ENCODE measurements around the gene SIN3A. TPM values are rescaled to one million over a fixed set of nuclear protein-coding genes. Genes with fewer than 3 reads are reported as not detected.

SIN3A gene
- total RNA-seq, 1 experiment from 2014 or later = 74.7 TPM

DNA sequence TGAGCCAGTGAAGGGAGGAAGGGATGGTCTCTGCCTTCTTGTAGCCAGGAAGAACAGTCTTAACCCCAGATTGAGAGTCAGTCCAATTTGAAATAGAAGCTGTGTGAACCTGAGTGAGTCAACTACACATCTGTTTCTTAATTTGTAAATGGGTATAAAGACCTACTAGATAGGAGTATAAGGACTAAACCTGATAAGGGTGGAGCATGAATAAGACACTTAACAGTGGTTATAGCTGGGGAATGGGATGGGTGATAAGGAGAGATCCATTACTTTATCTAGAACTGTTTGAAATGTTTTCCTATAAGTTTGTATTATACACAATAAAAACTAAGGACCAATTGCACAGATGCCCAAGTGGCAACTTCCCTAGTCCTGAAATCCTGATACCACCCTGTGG is 84.5 kb downstream of the SIN3A start:
- Histone ChIP-seq H3K4me1 (ENCODE audit: insufficient read depth, low read length, poor library complexity, severe bottlenecking) (peaks cover 13% of the 10 kb centered on the region), H3K4me3 (ENCODE audit: low read depth, low read length, poor library complexity, severe bottlenecking) (no peak overlapping the region), H3K27ac (ENCODE audit: low read depth, low read length, poor library complexity, severe bottlenecking) (no peak overlapping the region), H3K36me3 (ENCODE audit: insufficient read depth, low read length, poor library complexity, severe bottlenecking) (peaks cover 44% of the 10 kb centered on the region), H3K9me3 (ENCODE audit: low read depth, low read length, poor library complexity, severe bottlenecking) (no peaks in the 10 kb centered on the region), H3K27me3 (replicated peaks; ENCODE audit: insufficient read depth, low read depth, low read length, poor library complexity) (no peaks in the 10 kb centered on the region)
- TF ChIP-seq, protein P1, sequence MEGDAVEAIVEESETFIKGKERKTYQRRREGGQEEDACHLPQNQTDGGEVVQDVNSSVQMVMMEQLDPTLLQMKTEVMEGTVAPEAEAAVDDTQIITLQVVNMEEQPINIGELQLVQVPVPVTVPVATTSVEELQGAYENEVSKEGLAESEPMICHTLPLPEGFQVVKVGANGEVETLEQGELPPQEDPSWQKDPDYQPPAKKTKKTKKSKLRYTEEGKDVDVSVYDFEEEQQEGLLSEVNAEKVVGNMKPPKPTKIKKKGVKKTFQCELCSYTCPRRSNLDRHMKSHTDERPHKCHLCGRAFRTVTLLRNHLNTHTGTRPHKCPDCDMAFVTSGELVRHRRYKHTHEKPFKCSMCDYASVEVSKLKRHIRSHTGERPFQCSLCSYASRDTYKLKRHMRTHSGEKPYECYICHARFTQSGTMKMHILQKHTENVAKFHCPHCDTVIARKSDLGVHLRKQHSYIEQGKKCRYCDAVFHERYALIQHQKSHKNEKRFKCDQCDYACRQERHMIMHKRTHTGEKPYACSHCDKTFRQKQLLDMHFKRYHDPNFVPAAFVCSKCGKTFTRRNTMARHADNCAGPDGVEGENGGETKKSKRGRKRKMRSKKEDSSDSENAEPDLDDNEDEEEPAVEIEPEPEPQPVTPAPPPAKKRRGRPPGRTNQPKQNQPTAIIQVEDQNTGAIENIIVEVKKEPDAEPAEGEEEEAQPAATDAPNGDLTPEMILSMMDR (conservative IDR thresholded peaks at IDR 0.05; ENCODE audit: low read depth, low read length) = no peak
- TF ChIP-seq EZH2 (IDR thresholded peaks at IDR 0.05; ENCODE audit: borderline replicate concordance, low read depth, low read length, poor library complexity, severe bottlenecking) = no peak
- ChIA-PET POLR2A (ENCODE audit: low non-redundant PET) (no interaction called here), CTCF (interaction anchor here (2.4 kb wide), 1 partner anchor 280 kb away, joined by 8 read pairs; the partner anchor contains the start of gene SNX33)
- TSS peak; percentile 28 for BruUV-seq (replicated peaks)
- no peak for DNase-seq (ENCODE audit: low spot score)
- intact Hi-C loops (cut with micrococcal nuclease; ENCODE audit: unreplicated experiment) = no loop called here

GRCh38 chr15:75366163-75366562 is 85.3 kb downstream of the SIN3A start:
- POLR2A ChIA-PET (ENCODE audit: low non-redundant PET) = interaction anchor here (0.6 kb wide), 1 partner anchor 18 kb away, joined by 7 read pairs; no protein-coding TSS in a partner anchor
- H3K27me3 ChIP-seq (replicated peaks; ENCODE audit: insufficient read depth, low read depth, low read length, poor library complexity) = no peaks in the 10 kb centered on the region
- intact Hi-C loops (cut with micrococcal nuclease; ENCODE audit: unreplicated experiment) = no loop called here
- CTCF ChIA-PET = no interaction called here
- TF ChIP-seq EZH2 (IDR thresholded peaks at IDR 0.05; ENCODE audit: borderline replicate concordance, low read depth, low read length, poor library complexity, severe bottlenecking) = no peak
- TF ChIP-seq, protein P1 (conservative IDR thresholded peaks at IDR 0.05; ENCODE audit: low read depth, low read length) = no peak
- BruUV-seq (replicated peaks) = no TSS peak
- H3K9me3 ChIP-seq (ENCODE audit: low read depth, low read length, poor library complexity, severe bottlenecking) = no peaks in the 10 kb centered on the region
- no peak for DNase-seq (ENCODE audit: low spot score)
- peaks cover 13% of the 10 kb centered on the region for H3K4me1 ChIP-seq (ENCODE audit: insufficient read depth, low read length, poor library complexity, severe bottlenecking)
- H3K36me3 ChIP-seq (ENCODE audit: insufficient read depth, low read length, poor library complexity, severe bottlenecking) = peaks cover 40% of the 10 kb centered on the region
- no peak overlapping the region for H3K4me3 ChIP-seq (ENCODE audit: low read depth, low read length, poor library complexity, severe bottlenecking)
- no peak overlapping the region for H3K27ac ChIP-seq (ENCODE audit: low read depth, low read length, poor library complexity, severe bottlenecking)

GRCh38 chr15:75364881-75365280 is 86.6 kb downstream of the SIN3A start:
- no TSS peak for BruUV-seq (replicated peaks)
- Histone ChIP-seq H3K4me3 (ENCODE audit: low read depth, low read length, poor library complexity, severe bottlenecking) (no peak overlapping the region), H3K27me3 (replicated peaks; ENCODE audit: insufficient read depth, low read depth, low read length, poor library complexity) (no peaks in the 10 kb centered on the region), H3K4me1 (ENCODE audit: insufficient read depth, low read length, poor library complexity, severe bottlenecking) (peaks cover 13% of the 10 kb centered on the region), H3K9me3 (ENCODE audit: low read depth, low read length, poor library complexity, severe bottlenecking) (no peaks in the 10 kb centered on the region), H3K27ac (ENCODE audit: low read depth, low read length, poor library complexity, severe bottlenecking) (no peak overlapping the region), H3K36me3 (ENCODE audit: insufficient read depth, low read length, poor library complexity, severe bottlenecking) (peaks cover 27% of the 10 kb centered on the region)
- no peak for DNase-seq (ENCODE audit: low spot score)
- ChIA-PET POLR2A (ENCODE audit: low non-redundant PET) (no interaction called here), CTCF (no interaction called here)
- intact Hi-C loops (cut with micrococcal nuclease; ENCODE audit: unreplicated experiment) = no loop called here
- no peak for TF ChIP-seq EZH2 (IDR thresholded peaks at IDR 0.05; ENCODE audit: borderline replicate concordance, low read depth, low read length, poor library complexity, severe bottlenecking)
- TF ChIP-seq, protein P1 (conservative IDR thresholded peaks at IDR 0.05; ENCODE audit: low read depth, low read length) = no peak
